Liver (tissue), 9 donors: Measurements from ENCODE around the gene CLIC5. TPM values are rescaled to one million over a fixed set of nuclear protein-coding genes. Genes with fewer than 3 reads are reported as not detected.

Source experiments
- DNase-seq: peaks from one replicate; pipeline ENCODE4 v3.0.0-alpha.2; 2017; ENCODE audit warnings: low spot score
- H3K27ac ChIP-seq, 2 donors: one replicate each; pipeline ENCODE4 v1.7.0; 2013; ENCODE audit warnings: inconsistent platforms in 2 of 2, low read length in 2 of 2, control low read depth in 1 of 2, low read depth in 1 of 2, mild to moderate bottlenecking in 1 of 2
- H3K27me3 ChIP-seq, 4 donors: one replicate each; pipeline versions ENCODE4 v1.6.1 to v1.7.0; 2013; ENCODE audit warnings: low read length in 3 of 4, inconsistent platforms in 1 of 4, mild to moderate bottlenecking in 1 of 4, moderate library complexity in 1 of 4; ENCODE audit not compliant: control insufficient read depth in 4 of 4, insufficient read depth in 4 of 4
- H3K36me3 ChIP-seq, 4 donors: one replicate each; pipeline versions ENCODE4 v1.6.1 to v1.7.0; 2013; ENCODE audit warnings: low read length in 3 of 4, mild to moderate bottlenecking in 3 of 4, low read depth in 1 of 4, moderate library complexity in 1 of 4; ENCODE audit not compliant: control insufficient read depth in 4 of 4, insufficient read depth in 3 of 4
- H3K4me1 ChIP-seq, 4 donors: one replicate each; pipeline versions ENCODE4 v1.6.1 to v1.7.0; 2013; ENCODE audit warnings: low read length in 3 of 4, mild to moderate bottlenecking in 3 of 4, moderate library complexity in 1 of 4; ENCODE audit not compliant: control insufficient read depth in 4 of 4, insufficient read depth in 4 of 4
- H3K4me3 ChIP-seq, 3 donors: one replicate each; pipeline versions ENCODE4 v1.6.1 to v1.7.0; 2013; ENCODE audit warnings: low read length in 3 of 3, control low read depth in 1 of 3, low read depth in 1 of 3, mild to moderate bottlenecking in 1 of 3
- H3K9ac ChIP-seq, 2 donors: one replicate each; pipeline ENCODE4 v1.7.0; 2013; ENCODE audit warnings: low read length in 2 of 2, mild to moderate bottlenecking in 2 of 2, moderate library complexity in 2 of 2, control low read depth in 1 of 2, low read depth in 1 of 2
- H3K9me3 ChIP-seq, 4 donors: one replicate each; pipeline versions ENCODE4 v1.6.1 to v1.7.0; 2013; ENCODE audit warnings: low read length in 3 of 4; ENCODE audit not compliant: control insufficient read depth in 4 of 4
- ATF3 ChIP-seq: IDR thresholded peaks from 2 replicates; pipeline ENCODE4 v1.6.1; 2016; ENCODE audit warnings: antibody characterized with exemption
- EGR1 ChIP-seq, 2 donors: IDR thresholded peaks; 2 replicates each; pipeline ENCODE4 v1.6.1; 2016 to 2018; ENCODE audit warnings: antibody characterized with exemption in 2 of 2, low read depth in 2 of 2
- FOXA1 ChIP-seq: IDR thresholded peaks from 2 replicates; pipeline ENCODE4 v1.6.1; 2016; ENCODE audit warnings: antibody characterized with exemption
- FOXA2 ChIP-seq: IDR thresholded peaks from 2 replicates; pipeline ENCODE4 v1.6.1; 2016; ENCODE audit warnings: antibody characterized with exemption
- GABPA ChIP-seq, 2 donors: IDR thresholded peaks in 1 of 2; conservative IDR thresholded peaks in 1 of 2; 2 replicates each; pipeline ENCODE4 v1.6.1; 2016; ENCODE audit warnings: antibody characterized with exemption in 2 of 2, mild to moderate bottlenecking in 1 of 2, moderate library complexity in 1 of 2
- HNF4A ChIP-seq, 2 donors: conservative IDR thresholded peaks; 2 replicates each; pipeline ENCODE4 v1.6.1; 2016; ENCODE audit warnings: antibody characterized with exemption in 2 of 2, mild to moderate bottlenecking in 2 of 2
- HNF4G ChIP-seq: IDR thresholded peaks from 2 replicates; pipeline ENCODE4 v1.6.1; 2016; ENCODE audit warnings: antibody characterized with exemption
- JUND ChIP-seq, 2 donors: IDR thresholded peaks; 2 replicates each; pipeline ENCODE4 v1.6.1; 2016; ENCODE audit warnings: antibody characterized with exemption in 2 of 2
- NR2F2 ChIP-seq: IDR thresholded peaks from 2 replicates; pipeline ENCODE4 v1.6.1; 2016; ENCODE audit warnings: antibody characterized with exemption
- RAD21 ChIP-seq, 2 donors: IDR thresholded peaks; 2 replicates each; pipeline ENCODE4 v1.6.1; 2016; ENCODE audit warnings: antibody characterized with exemption in 2 of 2, mild to moderate bottlenecking in 2 of 2
- RXRA ChIP-seq, 2 donors: IDR thresholded peaks; 2 replicates each; pipeline ENCODE4 v1.6.1; 2017 to 2018; ENCODE audit warnings: antibody characterized with exemption in 2 of 2, mild to moderate bottlenecking in 1 of 2
- SP1 ChIP-seq: IDR thresholded peaks from 2 replicates; pipeline ENCODE4 v1.6.1; 2018; ENCODE audit warnings: antibody characterized with exemption, mild to moderate bottlenecking
- TAF1 ChIP-seq: conservative IDR thresholded peaks from 2 replicates; pipeline ENCODE4 v1.6.1; 2016; ENCODE audit warnings: antibody characterized with exemption, mild to moderate bottlenecking
- YY1 ChIP-seq: IDR thresholded peaks from 2 replicates; pipeline ENCODE4 v1.6.1; 2016; ENCODE audit warnings: antibody characterized with exemption, mild to moderate bottlenecking
- ZBTB33 ChIP-seq: IDR thresholded peaks from 2 replicates; pipeline ENCODE4 v1.6.1; 2016; ENCODE audit warnings: antibody characterized with exemption
- WGBS: extraction: QIAGEN DNeasy Blood & Tissue Kit; methylation state at CpG from one replicate; pipeline ENCODE4 v1.1.7; 2013; 5-methylcytosine and 5-hydroxymethylcytosine counted together
- polyA plus RNA-seq, 2 donors: library from polyadenylated mRNA; stranded (reverse) in 1 of 2; unstranded in 1 of 2; fragments of 200-250 nt in 1 of 2; fragments of >200 nt in 1 of 2; fragmentation: Nextera tagmentation in 1 of 2; extraction: Ambion mirVana in 1 of 2; gene quantifications; one replicate each; pipeline versions ENCODE4 v1.2.1 to v1.2.3, GENCODE V29; 2013 to 2015
- total RNA-seq, 2 donors: library from RNA; depleted of rRNA; stranded (reverse); fragments of >200 nt; gene quantifications; one replicate each; pipeline ENCODE4 v1.2.3, GENCODE V29; 2014
- TF ChIP-seq, protein P1 (sequence below): IDR thresholded peaks from 2 replicates; pipeline ENCODE4 v1.6.1; 2016; ENCODE audit warnings: antibody characterized with exemption, mild to moderate bottlenecking
- TF ChIP-seq, protein P2 (sequence below): fragments of 150-350 bp; IDR thresholded peaks from 2 replicates; pipeline ENCODE4 v1.5.1; 2017; ENCODE audit warnings: improper control_type of control experiment, low read depth, low read length; ENCODE audit not compliant: missing input control
- TF ChIP-seq, protein P3 (sequence below): IDR thresholded peaks from 2 replicates; pipeline ENCODE4 v1.6.1; 2016; ENCODE audit warnings: antibody characterized with exemption
- donor health status: healthy.
- donor health status: healthy.
- donor health status: healthy.
- donor health status: healthy.
- donor health status: healthy.

CLIC5 gene
- total and polyA plus RNA-seq, 4 donors: 0.05 to 0.33 (median 0.14) TPM

GRCh38 chr6:46061497-46061896 lies 45.8 kb upstream of the CLIC5 start:
- 71% methylated on average over 1 of the region's 1 CpG for WGBS
- Histone ChIP-seq H3K36me3 (no peaks in the 10 kb centered on the region), H3K9me3 (no peaks in the 10 kb centered on the region), H3K27ac (peak overlapping the region; percentile 36 to 61), H3K4me1 (peaks cover 0 to 25% (median 11%) of the 10 kb centered on the region in 4 donors), H3K9ac (no peak overlapping the region), H3K27me3 (no peaks in the 10 kb centered on the region), H3K4me3 (no peak overlapping the region)
- no peak for DNase-seq
- no peak for TF ChIP-seq EGR1 (IDR thresholded peaks at IDR 0.05; ENCODE audit: low read depth in 2 of 2)
- TF ChIP-seq SP1: no peak
- no peak for TF ChIP-seq JUND (IDR thresholded peaks at IDR 0.05)
- no peak for TF ChIP-seq ATF3
- TF ChIP-seq RXRA (IDR thresholded peaks at IDR 0.05): no peak
- no peak for TF ChIP-seq RAD21 (IDR thresholded peaks at IDR 0.05)
- no peak for TF ChIP-seq FOXA1
- no peak for TF ChIP-seq NR2F2
- TF ChIP-seq, protein P1, sequence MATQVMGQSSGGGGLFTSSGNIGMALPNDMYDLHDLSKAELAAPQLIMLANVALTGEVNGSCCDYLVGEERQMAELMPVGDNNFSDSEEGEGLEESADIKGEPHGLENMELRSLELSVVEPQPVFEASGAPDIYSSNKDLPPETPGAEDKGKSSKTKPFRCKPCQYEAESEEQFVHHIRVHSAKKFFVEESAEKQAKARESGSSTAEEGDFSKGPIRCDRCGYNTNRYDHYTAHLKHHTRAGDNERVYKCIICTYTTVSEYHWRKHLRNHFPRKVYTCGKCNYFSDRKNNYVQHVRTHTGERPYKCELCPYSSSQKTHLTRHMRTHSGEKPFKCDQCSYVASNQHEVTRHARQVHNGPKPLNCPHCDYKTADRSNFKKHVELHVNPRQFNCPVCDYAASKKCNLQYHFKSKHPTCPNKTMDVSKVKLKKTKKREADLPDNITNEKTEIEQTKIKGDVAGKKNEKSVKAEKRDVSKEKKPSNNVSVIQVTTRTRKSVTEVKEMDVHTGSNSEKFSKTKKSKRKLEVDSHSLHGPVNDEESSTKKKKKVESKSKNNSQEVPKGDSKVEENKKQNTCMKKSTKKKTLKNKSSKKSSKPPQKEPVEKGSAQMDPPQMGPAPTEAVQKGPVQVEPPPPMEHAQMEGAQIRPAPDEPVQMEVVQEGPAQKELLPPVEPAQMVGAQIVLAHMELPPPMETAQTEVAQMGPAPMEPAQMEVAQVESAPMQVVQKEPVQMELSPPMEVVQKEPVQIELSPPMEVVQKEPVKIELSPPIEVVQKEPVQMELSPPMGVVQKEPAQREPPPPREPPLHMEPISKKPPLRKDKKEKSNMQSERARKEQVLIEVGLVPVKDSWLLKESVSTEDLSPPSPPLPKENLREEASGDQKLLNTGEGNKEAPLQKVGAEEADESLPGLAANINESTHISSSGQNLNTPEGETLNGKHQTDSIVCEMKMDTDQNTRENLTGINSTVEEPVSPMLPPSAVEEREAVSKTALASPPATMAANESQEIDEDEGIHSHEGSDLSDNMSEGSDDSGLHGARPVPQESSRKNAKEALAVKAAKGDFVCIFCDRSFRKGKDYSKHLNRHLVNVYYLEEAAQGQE: no peak
- no peak for TF ChIP-seq HNF4A (conservative IDR thresholded peaks at IDR 0.05)
- TF ChIP-seq TAF1: no peak
- no peak for TF ChIP-seq YY1
- no peak for TF ChIP-seq HNF4G
- TF ChIP-seq, protein P2, sequence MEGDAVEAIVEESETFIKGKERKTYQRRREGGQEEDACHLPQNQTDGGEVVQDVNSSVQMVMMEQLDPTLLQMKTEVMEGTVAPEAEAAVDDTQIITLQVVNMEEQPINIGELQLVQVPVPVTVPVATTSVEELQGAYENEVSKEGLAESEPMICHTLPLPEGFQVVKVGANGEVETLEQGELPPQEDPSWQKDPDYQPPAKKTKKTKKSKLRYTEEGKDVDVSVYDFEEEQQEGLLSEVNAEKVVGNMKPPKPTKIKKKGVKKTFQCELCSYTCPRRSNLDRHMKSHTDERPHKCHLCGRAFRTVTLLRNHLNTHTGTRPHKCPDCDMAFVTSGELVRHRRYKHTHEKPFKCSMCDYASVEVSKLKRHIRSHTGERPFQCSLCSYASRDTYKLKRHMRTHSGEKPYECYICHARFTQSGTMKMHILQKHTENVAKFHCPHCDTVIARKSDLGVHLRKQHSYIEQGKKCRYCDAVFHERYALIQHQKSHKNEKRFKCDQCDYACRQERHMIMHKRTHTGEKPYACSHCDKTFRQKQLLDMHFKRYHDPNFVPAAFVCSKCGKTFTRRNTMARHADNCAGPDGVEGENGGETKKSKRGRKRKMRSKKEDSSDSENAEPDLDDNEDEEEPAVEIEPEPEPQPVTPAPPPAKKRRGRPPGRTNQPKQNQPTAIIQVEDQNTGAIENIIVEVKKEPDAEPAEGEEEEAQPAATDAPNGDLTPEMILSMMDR: no peak
- TF ChIP-seq ZBTB33: no peak
- no peak for TF ChIP-seq FOXA2
- no peak for TF ChIP-seq GABPA (IDR thresholded peaks at IDR 0.05 in 1 of 2, conservative IDR thresholded peaks at IDR 0.05 in 1 of 2)
- TF ChIP-seq, protein P3, sequence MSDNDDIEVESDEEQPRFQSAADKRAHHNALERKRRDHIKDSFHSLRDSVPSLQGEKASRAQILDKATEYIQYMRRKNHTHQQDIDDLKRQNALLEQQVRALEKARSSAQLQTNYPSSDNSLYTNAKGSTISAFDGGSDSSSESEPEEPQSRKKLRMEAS: no peak
